Fibroblast of lung (primary cell): Measurements from ENCODE around the gene ST6GALNAC1. TPM values are rescaled to one million over a fixed set of nuclear protein-coding genes. Genes with fewer than 3 reads are reported as not detected.

ENCODE experiments used
- DNase-seq, 2 donors: peaks; one replicate each; pipeline versions ENCODE4 v3.0.0 to v3.0.0-alpha.2; 2010; ENCODE audit warnings: low read depth in 2 of 2
- H2AFZ ChIP-seq: 2 replicates; pipeline ENCODE4 v1.5.1; 2012; ENCODE audit warnings: low read length, control low read depth, inconsistent platforms
- H3K27ac ChIP-seq: 2 replicates; pipeline ENCODE4 v1.5.1; 2011; ENCODE audit warnings: low read length, control low read depth; ENCODE audit not compliant: insufficient read depth
- H3K27me3 ChIP-seq: 2 replicates; pipeline ENCODE4 v1.5.1; 2011; ENCODE audit warnings: mild to moderate bottlenecking, low read length; ENCODE audit not compliant: control insufficient read depth, insufficient read depth
- H3K36me3 ChIP-seq: 2 replicates; pipeline ENCODE4 v1.5.1; 2011; ENCODE audit warnings: low read length; ENCODE audit not compliant: control insufficient read depth, insufficient read depth
- H3K4me1 ChIP-seq: 2 replicates; pipeline ENCODE4 v1.5.1; 2011; ENCODE audit warnings: low read length; ENCODE audit not compliant: control insufficient read depth, insufficient read depth; ENCODE audit errors: extremely low read depth
- H3K4me2 ChIP-seq: 2 replicates; pipeline ENCODE4 v1.5.1; 2011; ENCODE audit warnings: low read length, control low read depth; ENCODE audit not compliant: insufficient read depth; ENCODE audit errors: extremely low read depth
- H3K4me3 ChIP-seq, 4 experiments: fragments of 200-600 bp in 1 of 4; sonication (generic) in 1 of 4; replicated peaks in 1 of 4; 2 replicates each; pipeline ENCODE4 v1.5.1; 2011 to 2016; ENCODE audit warnings: low read length in 4 of 4, low read depth in 3 of 4, mild to moderate bottlenecking in 3 of 4, control low read depth in 2 of 4, inconsistent platforms in 1 of 4, mixed read lengths in 1 of 4; ENCODE audit not compliant: insufficient read depth in 1 of 4; ENCODE audit errors: control extremely low read depth in 1 of 4
- H3K79me2 ChIP-seq: 2 replicates; pipeline ENCODE4 v1.5.1; 2012; ENCODE audit warnings: mild to moderate bottlenecking, low read length, inconsistent platforms; ENCODE audit not compliant: control insufficient read depth, insufficient read depth
- H3K9ac ChIP-seq: 2 replicates; pipeline ENCODE4 v1.5.1; 2011; ENCODE audit warnings: mild to moderate bottlenecking, low read length, control low read depth; ENCODE audit not compliant: insufficient read depth
- H3K9me3 ChIP-seq: 2 replicates; pipeline ENCODE4 v1.5.1; 2012; ENCODE audit warnings: low read depth, low read length; ENCODE audit not compliant: control insufficient read depth, insufficient read depth
- H4K20me1 ChIP-seq: 2 replicates; pipeline ENCODE4 v1.5.1; 2011; ENCODE audit warnings: low read length; ENCODE audit not compliant: control insufficient read depth, insufficient read depth; ENCODE audit errors: extremely low read depth
- CTCF ChIP-seq, 2 donors: IDR thresholded peaks in 1 of 2; conservative IDR thresholded peaks in 1 of 2; 1 replicate in 1 of 2; 2 replicates in 1 of 2; pipeline ENCODE4 v1.5.1; 2011 to 2012; ENCODE audit warnings: low read length in 2 of 2, control low read depth in 1 of 2, inconsistent platforms in 1 of 2, low read depth in 1 of 2, mild to moderate bottlenecking in 1 of 2
- EZH2 ChIP-seq: IDR thresholded peaks from 2 replicates; pipeline ENCODE4 v1.5.1; 2012; ENCODE audit warnings: low read length, control low read depth, mild to moderate bottlenecking; ENCODE audit errors: missing control alignments
- polyA plus RNA-seq, 2 donors: library from polyadenylated mRNA; depleted of rRNA in 1 of 2; stranded (reverse) in 1 of 2; unstranded in 1 of 2; fragments of >200 nt; gene quantifications; 2 replicates each; pipeline ENCODE4 v1.2.1, GENCODE V29; 2011 to 2012; ENCODE audit warnings: missing spikeins in 1 of 2
- total RNA-seq: library from RNA; depleted of rRNA; stranded (reverse); fragments of >200 nt; gene quantifications from 2 replicates; pipeline ENCODE4 v1.2.1, GENCODE V29; 2014

The ST6GALNAC1 gene
- total and polyA plus RNA-seq, 2 donors (not counting 1 experiment from before 2014, with no cell fraction given) = not detected

DNA sequence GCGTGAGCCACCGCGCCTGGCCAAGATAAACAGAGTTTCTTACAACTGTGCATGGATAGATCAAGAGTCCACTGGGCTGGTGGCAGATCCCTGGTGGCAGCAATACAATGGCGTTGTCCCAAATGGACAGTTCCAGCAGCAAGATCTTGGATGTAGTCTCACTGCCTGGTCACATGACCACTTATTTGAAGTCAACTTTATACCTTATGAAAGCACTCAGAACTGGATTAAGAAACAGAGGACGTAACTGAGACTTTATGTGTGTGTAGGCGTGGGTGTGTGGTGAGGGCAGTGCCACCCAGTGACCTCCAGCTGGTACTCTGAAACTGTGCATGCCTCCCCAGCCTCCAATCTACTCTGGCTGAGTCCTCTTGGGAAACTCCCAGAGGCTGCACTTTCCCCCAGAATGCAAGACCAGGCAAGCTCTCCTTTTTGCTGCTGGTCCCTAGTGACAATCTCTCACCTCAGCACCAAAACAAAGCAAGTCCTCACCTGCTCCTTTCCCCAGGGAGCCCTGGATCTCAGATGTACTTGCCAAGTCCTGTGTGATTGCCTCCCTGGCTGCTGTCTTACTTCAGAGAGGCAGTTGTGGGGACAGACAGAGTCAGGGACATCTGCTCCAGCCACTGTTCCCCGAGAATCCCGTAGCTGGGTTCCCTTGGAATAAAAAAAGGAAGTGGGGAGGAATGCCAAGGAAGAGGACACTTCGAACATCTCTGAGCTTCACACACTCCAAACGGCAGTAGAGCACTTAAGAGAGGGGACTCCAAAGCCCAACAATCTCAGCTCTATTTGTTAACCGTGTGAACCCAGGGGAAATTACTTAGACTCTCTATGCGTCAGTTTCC, 46.2 kb downstream of the ST6GALNAC1 start:
- Histone ChIP-seq H3K36me3 (no peaks in the 10 kb centered on the region), H3K79me2 (no peaks in the 10 kb centered on the region), H4K20me1 (no peaks in the 10 kb centered on the region), H3K27ac (no peak overlapping the region), H3K4me1 (peaks cover 3% of the 10 kb centered on the region), H3K4me2 (no peak overlapping the region), H3K9me3 (no peaks in the 10 kb centered on the region), H2AFZ (no peak overlapping the region), H3K27me3 (no peaks in the 10 kb centered on the region), H3K4me3 (no peak overlapping the region), H3K9ac (no peak overlapping the region)
- TF ChIP-seq EZH2 (no peak), CTCF (conservative IDR thresholded peaks at IDR 0.05 in 1 of 2, IDR thresholded peaks at IDR 0.05 in 1 of 2; ENCODE audit: low read depth in 1 of 2, low read length in 2 of 2) (no peak)
- DNase-seq = no peak

DNA sequence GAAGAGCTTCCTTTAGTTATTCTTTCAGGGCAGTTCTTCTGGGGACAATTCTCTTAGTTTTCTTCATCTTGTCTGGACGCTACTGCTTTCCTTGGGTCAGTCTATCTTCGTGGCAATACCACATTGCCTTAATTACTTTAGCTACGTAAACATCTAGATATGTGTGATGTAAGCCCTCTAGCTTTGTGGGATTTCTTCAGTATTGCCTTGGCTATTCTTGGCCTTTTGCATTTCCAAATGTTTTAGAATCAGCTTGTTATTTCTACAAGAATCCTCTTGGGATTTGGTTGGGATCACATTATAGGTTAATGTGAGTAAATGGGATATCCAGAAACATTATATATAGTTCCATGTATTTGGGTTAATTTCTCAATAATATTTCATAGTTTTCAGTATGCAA, 48.9 kb downstream of the ST6GALNAC1 start:
- H3K36me3 ChIP-seq = no peaks in the 10 kb centered on the region
- H3K4me1 ChIP-seq = no peaks in the 10 kb centered on the region
- no peak for TF ChIP-seq EZH2
- no peak for TF ChIP-seq CTCF (conservative IDR thresholded peaks at IDR 0.05 in 1 of 2, IDR thresholded peaks at IDR 0.05 in 1 of 2; ENCODE audit: low read depth in 1 of 2, low read length in 2 of 2)
- H3K27me3 ChIP-seq = no peaks in the 10 kb centered on the region
- H3K79me2 ChIP-seq = no peaks in the 10 kb centered on the region
- no peak overlapping the region for H3K9ac ChIP-seq
- no peaks in the 10 kb centered on the region for H3K9me3 ChIP-seq
- H3K4me3 ChIP-seq = no peak overlapping the region
- no peak overlapping the region for H3K4me2 ChIP-seq
- peak in 1 of 2 donors; percentile 32 for DNase-seq
- no peak overlapping the region for H2AFZ ChIP-seq
- no peak overlapping the region for H3K27ac ChIP-seq
- no peaks in the 10 kb centered on the region for H4K20me1 ChIP-seq

- TF ChIP-seq EZH2 = no peak
- TF ChIP-seq CTCF (conservative IDR thresholded peaks at IDR 0.05 in 1 of 2, IDR thresholded peaks at IDR 0.05 in 1 of 2; ENCODE audit: low read depth in 1 of 2, low read length in 2 of 2) = no peak
- no peaks in the 10 kb centered on the region for H3K4me1 ChIP-seq
- H4K20me1 ChIP-seq = no peaks in the 10 kb centered on the region
- no peak overlapping the region for H3K9ac ChIP-seq
- no peak overlapping the region for H2AFZ ChIP-seq
- H3K27me3 ChIP-seq = no peaks in the 10 kb centered on the region
- no peaks in the 10 kb centered on the region for H3K36me3 ChIP-seq
- H3K27ac ChIP-seq = no peak overlapping the region
- H3K4me3 ChIP-seq = no peak overlapping the region
- no peak overlapping the region for H3K4me2 ChIP-seq
- no peak for DNase-seq
- no peaks in the 10 kb centered on the region for H3K9me3 ChIP-seq
- H3K79me2 ChIP-seq = no peaks in the 10 kb centered on the region
These were observed 49.6 kb downstream of the ST6GALNAC1 start for GRCh38 chr17:76593959-76594358.
